BE2C (cell line): ENCODE data around the gene DNMT1.
A peak's percentile ranks its signal among the peaks of the same experiment; 100 is the strongest.

ENCODE experiments used
- DNase-seq: peaks from one replicate; pipeline ENCODE4 v3.0.0-alpha.2; 2020
- H3K27me3 ChIP-seq: fragments of 250-450 bp; sonication (Bioruptor Pico); 2 replicates; pipeline ENCODE4 v1.5.1; 2020; ENCODE audit warnings: mild to moderate bottlenecking
- H3K36me3 ChIP-seq: fragments of 250-450 bp; sonication (Bioruptor Pico); 2 replicates; pipeline ENCODE4 v1.5.1; 2020; ENCODE audit warnings: mild to moderate bottlenecking
- H3K4me1 ChIP-seq: fragments of 250-450 bp; sonication (Bioruptor Pico); 2 replicates; pipeline ENCODE4 v1.5.1; 2020
- H3K4me3 ChIP-seq: 2 replicates; pipeline ENCODE4 v1.5.1; 2011; ENCODE audit warnings: low read depth, low read length
- H3K9me3 ChIP-seq: fragments of 250-450 bp; sonication (Bioruptor Pico); 2 replicates; pipeline ENCODE4 v1.5.1; 2020
- TF ChIP-seq, protein P1 (sequence below): IDR thresholded peaks from 2 replicates; pipeline ENCODE4 v1.5.1; 2012; ENCODE audit warnings: mild to moderate bottlenecking, low read depth, low read length

The DNMT1 gene

DNA sequence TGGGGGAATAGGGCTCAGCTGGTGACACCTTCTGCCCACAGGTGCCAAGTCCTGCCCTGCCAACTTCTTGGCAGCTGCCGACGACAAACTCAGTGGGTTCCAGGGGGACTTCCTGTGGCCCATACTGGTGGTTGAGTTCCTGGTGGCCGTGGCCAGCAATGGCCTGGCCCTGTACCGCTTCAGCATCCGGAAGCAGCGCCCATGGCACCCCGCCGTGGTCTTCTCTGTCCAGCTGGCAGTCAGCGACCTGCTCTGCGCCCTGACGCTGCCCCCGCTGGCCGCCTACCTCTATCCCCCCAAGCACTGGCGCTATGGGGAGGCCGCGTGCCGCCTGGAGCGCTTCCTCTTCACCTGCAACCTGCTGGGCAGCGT, 81.2 kb downstream of the DNMT1 start:
- H3K36me3 ChIP-seq, result peaks cover 64% of the 10 kb centered on the region
- H3K4me1 ChIP-seq, result peaks cover 4% of the 10 kb centered on the region; the same call in 1 of the 2 replicates
- TF ChIP-seq, protein P1, sequence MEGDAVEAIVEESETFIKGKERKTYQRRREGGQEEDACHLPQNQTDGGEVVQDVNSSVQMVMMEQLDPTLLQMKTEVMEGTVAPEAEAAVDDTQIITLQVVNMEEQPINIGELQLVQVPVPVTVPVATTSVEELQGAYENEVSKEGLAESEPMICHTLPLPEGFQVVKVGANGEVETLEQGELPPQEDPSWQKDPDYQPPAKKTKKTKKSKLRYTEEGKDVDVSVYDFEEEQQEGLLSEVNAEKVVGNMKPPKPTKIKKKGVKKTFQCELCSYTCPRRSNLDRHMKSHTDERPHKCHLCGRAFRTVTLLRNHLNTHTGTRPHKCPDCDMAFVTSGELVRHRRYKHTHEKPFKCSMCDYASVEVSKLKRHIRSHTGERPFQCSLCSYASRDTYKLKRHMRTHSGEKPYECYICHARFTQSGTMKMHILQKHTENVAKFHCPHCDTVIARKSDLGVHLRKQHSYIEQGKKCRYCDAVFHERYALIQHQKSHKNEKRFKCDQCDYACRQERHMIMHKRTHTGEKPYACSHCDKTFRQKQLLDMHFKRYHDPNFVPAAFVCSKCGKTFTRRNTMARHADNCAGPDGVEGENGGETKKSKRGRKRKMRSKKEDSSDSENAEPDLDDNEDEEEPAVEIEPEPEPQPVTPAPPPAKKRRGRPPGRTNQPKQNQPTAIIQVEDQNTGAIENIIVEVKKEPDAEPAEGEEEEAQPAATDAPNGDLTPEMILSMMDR, result no peak

DNA sequence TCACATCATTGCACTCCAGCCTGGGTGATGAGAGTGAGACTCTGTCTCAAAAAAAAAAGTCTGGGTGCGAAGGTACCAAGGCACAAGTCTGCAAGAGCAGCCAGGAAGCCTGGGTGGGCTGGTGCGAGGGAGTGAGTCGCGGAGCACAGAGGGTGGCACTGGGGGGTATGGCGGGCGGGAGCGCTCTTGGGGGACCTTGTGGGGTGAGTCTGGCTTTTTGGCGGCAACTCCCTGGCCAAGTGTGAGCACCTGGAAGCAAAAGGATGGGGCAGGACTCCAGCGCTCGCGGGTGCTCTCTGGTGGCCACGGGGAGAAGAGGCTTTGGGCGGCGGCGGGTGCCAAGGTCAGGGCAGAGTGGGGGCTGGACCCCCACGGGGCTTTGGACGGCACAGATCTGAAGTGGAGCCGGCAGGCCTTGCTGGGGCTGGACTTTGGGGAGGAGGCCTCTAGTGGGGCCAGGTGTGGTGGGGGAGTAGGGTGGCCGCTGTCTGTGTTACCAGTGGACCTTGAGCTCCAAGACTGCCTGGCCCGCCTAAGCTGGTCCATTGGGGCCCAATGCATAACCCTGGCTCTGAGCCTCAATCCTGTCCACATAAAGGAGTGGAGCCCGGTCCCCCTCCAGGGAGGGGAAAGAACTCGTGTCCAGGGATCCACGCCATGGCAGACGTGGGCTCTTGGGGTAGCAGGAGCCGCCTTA, 81.7 kb downstream of the DNMT1 start:
- H3K36me3 ChIP-seq, result peaks cover 64% of the 10 kb centered on the region
- peaks cover 4% of the 10 kb centered on the region; the same call in 1 of the 2 replicates for H3K4me1 ChIP-seq

More for the DNA sequence above, 81.2 kb downstream of the DNMT1 start:
- no peaks in the 10 kb centered on the region for H3K9me3 ChIP-seq
- no peak overlapping the region for H3K4me3 ChIP-seq
- DNase-seq, result no peak
- no peaks in the 10 kb centered on the region for H3K27me3 ChIP-seq

DNA sequence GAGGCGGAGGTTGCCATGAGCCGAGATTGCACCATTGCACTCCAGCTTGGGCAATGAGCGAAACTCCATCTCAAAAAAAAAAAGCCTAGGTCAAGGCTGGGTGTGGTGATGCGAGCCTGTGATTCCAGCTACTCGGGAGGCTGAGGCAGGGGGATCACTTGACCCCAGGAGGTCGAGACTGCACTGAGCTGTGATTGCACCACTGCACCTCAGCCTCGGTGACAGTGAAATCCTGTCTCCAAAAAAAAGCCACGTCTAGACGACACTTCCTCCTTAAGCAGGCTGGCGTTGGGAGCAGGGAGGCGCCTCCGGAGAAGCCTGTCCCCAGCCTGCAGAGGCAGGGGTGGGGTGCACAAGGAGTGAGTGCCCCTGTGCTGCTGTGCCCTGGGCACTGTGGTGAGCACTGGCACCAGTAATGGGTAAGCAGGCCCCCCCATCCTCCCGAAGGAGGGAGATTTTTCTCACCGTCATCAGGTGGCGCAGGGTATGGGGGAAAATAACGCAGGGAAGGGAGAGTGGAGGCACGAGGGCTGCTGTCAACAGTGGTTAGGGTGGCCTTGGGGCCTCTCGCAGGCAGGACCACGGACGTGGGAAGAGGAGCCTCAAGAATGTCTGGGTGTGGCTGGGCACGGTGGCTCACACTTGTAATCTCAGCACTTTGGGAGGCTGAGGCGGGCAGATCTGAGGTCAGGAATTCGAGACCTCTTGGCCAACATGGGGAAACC, 82.6 kb downstream of the DNMT1 start:
- no peak for DNase-seq
- Histone ChIP-seq H3K4me3 (no peak overlapping the region), H3K36me3 (peaks cover 64% of the 10 kb centered on the region), H3K27me3 (no peaks in the 10 kb centered on the region), H3K4me1 (peaks cover 7% of the 10 kb centered on the region; the same call in 1 of the 2 replicates), H3K9me3 (no peaks in the 10 kb centered on the region)
- TF ChIP-seq, protein P1, result no peak

More for the DNA sequence above, 81.7 kb downstream of the DNMT1 start:
- Histone ChIP-seq H3K27me3 (no peaks in the 10 kb centered on the region), H3K9me3 (no peaks in the 10 kb centered on the region), H3K4me3 (no peak overlapping the region)
- peak; percentile 73 for DNase-seq
- TF ChIP-seq, protein P1, result peak; percentile 71

DNA sequence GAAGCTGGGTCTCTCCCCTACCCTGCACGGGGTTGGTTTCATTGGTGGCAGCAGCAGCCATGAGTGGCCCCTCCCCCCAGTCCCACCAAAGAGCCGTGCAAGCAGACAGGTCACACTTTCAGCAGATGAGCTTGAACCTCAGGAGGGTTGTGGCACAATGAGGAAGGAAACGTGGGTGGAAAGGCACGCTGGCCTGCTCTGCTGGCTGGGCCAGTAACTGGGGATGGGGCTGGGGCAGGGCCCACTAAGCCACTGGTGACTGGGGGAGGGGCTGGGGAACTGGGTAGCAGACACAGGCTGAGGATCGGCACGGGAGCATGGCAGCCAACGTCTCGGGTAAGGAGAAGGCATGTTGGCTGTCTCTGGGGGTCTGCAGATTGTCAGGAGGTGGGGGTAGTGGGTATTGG, 83.3 kb downstream of the DNMT1 start, which contains the start of gene P2RY11:
Gene P2RY11, plus strand, starts transcription at position 289 of the 407 bp plus-strand sequence. Its CDS starts 29 bp downstream, at position 318.
- Histone ChIP-seq H3K27me3 (no peaks in the 10 kb centered on the region), H3K4me3 (no peak within 1 kb of the TSS), H3K36me3 (peaks cover 62% of the 10 kb centered on the region), H3K4me1 (peaks cover 7% of the 10 kb centered on the region; the same call in 1 of the 2 replicates), H3K9me3 (no peaks in the 10 kb centered on the region)
- peak; percentile 44 for DNase-seq
- TF ChIP-seq, protein P1, result no peak

- Histone ChIP-seq H3K9me3 (no peaks in the 10 kb centered on the region), H3K36me3 (peaks cover 57% of the 10 kb centered on the region), H3K27me3 (no peaks in the 10 kb centered on the region), H3K4me3 (no peak overlapping the region), H3K4me1 (peaks cover 7% of the 10 kb centered on the region; the same call in 1 of the 2 replicates)
- TF ChIP-seq, protein P1, result no peak
- no peak for DNase-seq
Measured at GRCh38 chr19:10110972-10111317, 83.8 kb downstream of the DNMT1 start.
